Activated CD4-positive, CD25-positive, alpha-beta regulatory T cell treated with anti-CD3 and anti-CD28 coated beads, Interleukin-2, amount 50 U/mL, for 24 hours (primary cell): ENCODE measurements around the gene ANKRD63.

ENCODE experiments used
- ATAC-seq, 2 donors: fragments of 150-1000 bp; cut with Tn5 transposase; one replicate each; pipeline ENCODE4 v1.10.0; 2021; ENCODE audit warnings: mild to moderate bottlenecking in 1 of 2, moderate library complexity in 1 of 2

The ANKRD63 gene

DNA sequence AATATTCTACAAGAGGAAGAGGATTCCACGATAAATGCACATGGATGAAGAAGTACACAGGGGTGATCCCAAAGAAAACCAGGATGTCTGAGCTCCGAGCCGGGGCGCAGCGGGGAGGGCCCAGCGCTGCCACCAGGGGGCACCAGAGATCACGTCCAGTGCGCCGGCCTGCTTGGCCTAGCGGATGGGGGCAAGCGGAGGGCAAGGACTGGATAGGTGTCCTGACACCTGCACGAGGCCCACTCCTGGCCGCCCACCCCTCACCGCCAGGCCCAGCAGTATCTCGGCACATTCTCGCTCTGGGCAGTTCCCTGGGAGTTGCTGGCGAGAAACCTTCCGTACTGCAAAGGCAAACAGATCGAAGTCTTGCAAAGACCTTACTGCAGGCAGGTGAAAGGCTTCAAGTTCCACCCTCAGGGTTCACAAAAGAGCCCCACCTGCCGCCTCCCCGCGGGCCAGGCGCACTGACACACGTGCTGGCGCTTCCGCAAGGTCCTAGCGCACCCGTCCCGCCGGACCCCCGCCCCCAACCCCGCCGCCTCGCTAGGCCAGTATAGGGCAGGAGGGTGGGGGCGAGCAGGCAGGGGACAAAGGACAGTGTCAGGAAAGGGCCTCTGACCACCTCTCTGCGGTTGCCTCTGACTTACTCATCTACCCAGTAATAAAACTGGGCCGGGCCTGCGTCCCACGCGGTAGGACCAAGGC lies 3.3 kb downstream of the ANKRD63 start:
- ATAC-seq: no peak

DNA sequence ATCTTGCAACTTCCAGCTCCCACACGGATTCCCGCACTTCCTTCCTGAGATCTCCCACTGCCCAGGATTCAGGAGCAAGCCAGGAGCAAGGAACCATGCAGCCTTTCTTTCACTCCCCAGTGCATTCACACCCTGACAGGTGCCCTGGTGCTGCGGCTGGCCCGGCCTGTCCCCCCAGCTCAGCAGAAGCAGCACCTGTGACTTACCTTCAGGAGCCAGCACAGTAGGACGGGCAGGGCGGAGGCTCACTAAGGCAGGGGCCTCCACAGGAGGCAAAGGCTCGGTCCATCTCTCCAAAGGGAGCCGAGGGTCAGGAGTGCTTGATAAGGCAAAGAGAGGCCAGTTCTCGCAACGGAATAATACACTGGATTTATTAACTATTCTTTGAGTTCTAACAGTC lies 4.8 kb downstream of the ANKRD63 start:
- no peak for ATAC-seq

DNA sequence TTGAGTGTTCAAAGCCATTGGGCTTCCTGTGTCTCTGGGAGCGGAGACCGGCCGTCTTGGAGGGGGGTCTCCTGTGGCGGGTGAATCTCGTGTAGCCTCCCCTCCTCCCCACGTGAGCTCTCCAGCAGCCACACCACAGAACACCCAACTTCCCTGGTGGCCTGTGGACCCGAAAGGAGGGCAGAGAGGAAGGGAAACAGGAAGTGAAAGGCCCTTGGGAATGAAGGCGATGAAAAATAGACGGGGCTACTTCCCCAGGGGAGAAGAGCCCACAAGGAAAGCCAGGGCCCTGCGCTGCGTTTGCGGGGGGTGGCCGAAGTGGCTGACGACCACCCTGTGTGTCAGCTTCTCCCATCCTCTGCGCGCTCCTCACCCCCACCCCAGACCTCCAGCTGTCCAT lies 5.4 kb downstream of the ANKRD63 start:
- no peak for ATAC-seq

DNA sequence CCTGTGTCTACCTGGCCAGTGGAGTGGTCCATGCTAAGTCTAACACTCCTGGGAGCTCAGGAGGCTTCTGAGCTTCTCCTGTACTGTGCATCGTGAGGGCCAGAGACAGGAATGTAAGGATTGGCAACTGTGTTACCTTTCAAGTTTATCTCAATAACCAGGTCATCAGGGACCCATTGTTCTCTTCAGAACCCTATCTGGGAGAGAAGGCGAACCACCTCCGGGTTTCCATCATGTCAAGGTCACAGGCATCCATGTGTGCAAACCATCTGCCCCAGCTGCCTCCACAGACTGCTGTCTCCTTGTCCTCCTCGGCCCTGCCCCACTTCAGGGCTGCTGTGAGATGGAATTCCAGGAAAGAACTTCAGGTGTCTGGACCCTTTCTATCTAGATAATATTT lies 5.9 kb downstream of the ANKRD63 start:
- ATAC-seq: no peak

DNA sequence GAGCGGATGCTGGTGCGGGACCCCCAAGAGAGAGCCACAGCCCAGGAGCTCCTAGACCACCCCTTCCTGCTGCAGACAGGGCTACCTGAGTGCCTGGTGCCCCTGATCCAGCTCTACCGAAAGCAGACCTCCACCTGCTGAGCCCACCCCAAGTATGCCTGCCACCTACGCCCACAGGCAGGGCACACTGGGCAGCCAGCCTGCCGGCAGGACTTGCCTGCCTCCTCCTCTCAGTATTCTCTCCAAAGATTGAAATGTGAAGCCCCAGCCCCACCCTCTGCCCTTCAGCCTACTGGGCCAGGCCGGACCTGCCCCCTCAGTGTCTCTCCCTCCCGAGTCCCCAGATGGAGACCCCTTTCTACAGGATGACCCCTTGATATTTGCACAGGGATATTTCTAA lies 6.9 kb downstream of the ANKRD63 start:
- no peak for ATAC-seq

DNA sequence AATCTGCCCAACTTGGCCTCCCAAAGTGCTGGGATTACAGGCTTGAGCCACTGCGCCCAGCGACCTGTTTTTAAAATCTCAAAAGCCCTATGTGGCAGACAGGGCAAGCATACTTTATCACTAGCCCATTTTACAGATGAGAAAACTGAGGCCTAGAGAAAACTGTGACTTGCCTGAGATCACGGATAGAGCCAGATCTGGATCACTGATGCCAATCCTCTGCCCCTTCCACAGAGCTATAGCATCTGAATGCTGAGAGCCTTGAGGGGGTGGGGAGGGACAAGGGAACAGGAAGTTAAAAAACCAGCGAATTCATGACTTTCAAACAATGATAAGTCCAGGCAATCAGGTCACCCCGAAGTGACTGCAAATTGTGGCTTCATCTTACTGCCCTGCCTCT lies 7.3 kb downstream of the ANKRD63 start:
- no peak for ATAC-seq

DNA sequence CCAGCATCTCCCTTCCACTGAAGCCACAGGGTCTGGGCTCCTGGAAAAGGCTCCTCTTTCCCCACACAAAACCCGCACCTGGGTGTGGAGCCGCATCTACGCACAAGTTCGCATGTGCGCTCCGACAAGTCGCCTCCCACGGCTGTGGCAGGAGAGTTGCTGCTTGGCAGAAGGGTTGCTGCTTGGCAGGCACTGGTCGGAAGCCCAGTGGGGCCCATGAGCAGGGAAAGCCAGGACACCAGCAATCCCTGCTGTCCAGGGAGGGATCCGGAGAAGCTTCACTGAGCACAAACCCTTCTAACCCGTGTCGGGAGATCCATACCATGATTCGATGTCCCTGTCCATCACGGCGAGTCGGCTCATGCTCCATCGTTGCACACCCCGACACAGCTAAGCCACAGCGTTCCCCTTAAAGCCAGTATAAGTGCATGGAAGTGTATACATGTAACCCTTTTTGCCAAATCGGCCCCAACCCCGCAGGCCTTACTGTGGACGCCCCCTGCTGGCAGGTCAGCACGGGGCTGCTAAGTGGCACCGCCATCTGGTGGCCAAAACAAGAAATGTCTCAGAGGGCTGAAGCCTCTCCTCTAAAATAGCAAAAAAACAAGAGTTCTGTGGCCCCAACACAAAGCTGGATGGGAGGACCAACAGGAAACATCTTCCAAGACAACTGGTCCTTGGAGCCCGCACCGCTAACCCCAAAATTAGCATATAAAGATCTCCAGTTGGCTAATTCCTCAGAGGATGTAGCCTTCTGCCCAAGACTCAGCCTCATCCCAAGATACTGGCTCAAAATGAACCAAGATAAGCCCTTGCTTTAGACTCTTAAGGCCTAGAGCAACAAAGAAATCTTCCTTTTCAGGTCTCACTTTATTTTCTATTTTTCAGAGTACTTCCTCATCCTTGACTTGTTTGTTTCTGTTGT lies 8.3 kb downstream of the ANKRD63 start:
- ATAC-seq: peak; percentile 71 to 73

DNA sequence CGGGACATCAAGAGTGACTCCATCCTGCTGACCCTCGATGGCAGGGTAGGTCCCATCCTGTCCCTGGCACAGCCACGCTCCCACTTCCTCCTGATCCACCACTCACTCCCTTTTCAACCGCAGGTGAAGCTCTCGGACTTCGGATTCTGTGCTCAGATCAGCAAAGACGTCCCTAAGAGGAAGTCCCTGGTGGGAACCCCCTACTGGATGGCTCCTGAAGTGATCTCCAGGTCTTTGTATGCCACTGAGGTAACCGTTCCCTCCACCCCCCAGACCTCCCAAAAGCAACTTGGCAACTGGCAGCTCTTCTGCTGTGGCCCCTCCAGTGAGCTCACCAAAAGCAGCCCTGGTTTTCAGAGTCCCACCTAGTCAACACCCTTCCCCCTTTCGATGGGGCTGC lies 9.4 kb downstream of the ANKRD63 start:
- ATAC-seq: no peak

DNA sequence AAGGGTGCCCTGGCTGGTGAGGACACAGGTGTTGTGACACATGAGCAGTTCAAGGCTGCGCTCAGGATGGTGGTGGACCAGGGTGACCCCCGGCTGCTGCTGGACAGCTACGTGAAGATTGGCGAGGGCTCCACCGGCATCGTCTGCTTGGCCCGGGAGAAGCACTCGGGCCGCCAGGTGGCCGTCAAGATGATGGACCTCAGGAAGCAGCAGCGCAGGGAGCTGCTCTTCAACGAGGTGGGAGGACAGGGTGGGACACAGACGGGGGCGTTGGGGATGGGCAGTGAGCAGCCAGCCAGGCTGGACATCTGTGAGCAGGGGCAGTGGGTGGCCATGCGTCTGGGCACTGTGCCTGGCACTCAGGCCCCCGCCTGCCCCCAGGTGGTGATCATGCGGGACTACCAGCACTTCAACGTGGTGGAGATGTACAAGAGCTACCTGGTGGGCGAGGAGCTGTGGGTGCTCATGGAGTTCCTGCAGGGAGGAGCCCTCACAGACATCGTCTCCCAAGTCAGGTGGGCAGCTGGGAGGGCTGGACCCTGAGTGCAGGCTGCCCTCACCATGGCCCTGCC lies 10.3 kb downstream of the ANKRD63 start:
- no peak for ATAC-seq

DNA sequence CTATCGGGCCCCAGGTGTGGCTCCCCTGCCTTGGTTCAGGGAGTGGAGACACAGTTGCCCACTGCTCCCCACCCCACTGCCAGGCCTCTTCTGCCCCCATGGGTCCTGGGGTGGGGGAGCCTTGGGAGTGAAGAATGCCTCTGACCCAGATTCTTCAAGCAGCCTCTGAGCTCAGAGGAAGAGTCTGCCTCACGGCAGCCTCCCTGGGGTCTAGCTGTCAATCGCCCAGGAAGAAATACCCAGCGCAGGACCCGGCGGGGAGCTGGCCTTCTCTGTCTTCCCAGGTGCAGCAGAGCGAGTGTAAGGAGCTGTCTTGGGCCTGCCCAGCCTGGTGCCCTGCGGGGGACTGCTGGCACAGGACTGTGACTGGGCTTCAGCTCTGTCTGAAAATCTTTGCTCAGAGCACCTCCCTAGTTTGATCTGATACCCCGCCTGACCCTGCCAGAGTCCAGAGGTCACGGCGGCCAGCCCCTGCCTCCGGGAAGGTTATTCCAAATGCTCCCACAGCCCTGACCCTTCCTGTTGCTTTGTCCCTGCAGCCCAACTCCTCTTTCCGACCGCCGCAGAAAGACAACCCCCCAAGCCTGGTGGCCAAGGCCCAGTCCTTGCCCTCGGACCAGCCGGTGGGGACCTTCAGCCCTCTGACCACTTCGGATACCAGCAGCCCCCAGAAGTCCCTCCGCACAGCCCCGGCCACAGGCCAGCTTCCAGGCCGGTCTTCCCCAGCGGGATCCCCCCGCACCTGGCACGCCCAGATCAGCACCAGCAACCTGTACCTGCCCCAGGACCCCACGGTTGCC lies 11.0 kb downstream of the ANKRD63 start:
- no peak for ATAC-seq

DNA sequence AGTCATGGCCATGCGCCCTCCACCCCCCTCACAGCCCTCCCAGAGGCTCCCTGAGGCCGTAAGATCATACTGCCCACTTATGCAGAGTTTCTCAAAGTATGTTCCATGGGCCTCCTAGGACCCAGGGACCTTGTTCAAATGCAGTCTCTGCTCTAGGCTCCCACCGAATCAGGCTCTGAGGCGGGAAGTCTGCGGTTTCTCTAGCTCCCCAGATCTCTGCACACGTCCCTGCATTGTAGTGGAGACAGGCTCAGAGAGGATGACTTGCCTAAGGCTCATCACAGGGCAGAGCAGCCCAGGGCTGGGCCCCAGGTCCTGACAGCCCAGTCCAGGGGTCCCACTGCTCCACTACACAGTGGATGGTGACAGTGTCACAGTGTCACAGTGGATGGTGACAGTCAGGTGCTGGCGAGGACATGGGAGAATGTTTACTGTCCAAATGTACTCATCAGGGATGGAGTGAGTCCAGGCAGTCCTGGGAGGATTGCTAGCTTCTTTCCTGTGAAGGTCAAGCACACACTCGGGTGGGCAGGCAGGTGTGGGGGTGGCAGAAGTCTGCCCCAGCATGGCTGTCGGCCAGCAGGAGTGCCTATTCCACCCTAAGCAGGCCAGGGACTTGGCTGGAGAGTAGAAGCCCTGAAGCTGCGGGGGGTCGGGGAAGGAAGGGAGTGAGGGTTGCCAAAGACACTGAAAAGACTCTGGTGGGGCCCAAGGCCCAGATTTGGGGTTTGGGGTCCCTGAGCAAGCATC lies 12.4 kb downstream of the ANKRD63 start:
- no peak for ATAC-seq

DNA sequence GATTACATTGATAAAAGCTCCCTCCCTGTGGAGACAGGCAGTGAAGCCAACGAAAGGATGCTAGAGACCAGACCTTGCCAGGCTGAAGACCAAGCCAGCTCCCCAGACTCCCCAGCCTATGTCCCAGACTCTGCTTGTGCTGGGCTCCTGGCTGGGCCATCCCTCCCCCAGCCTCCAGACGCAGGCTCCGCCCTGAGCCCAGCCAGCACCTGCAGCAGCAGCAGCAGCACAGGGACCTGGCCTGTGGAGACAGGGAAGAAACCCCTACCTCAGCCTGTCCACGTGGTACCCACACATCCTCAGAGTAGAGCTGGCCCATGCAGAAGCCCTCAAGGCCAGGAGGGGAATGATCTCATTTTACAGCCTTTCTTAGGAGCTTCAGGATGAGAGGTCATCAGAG lies 13.3 kb downstream of the ANKRD63 start:
- ATAC-seq: no peak

DNA sequence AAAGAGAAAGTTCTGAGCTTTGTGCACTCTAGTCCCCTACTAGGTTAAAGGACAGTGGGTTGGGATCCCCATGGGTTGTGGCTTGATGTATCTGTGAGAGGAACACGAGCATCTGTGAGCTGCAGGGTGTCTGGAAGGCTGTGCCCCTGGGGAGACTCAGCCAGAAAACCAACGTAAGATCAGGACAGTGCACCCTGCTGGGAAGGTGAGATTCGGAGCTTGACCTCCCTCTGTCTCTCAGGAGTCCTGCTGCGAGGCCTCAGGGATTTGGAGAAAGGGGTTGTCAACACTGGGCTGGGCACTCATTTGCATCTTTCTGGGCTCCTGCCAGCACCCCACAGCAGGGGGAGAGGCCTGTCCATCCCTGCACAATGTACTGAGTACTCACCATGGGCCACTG lies 15.2 kb downstream of the ANKRD63 start:
- ATAC-seq: no peak

DNA sequence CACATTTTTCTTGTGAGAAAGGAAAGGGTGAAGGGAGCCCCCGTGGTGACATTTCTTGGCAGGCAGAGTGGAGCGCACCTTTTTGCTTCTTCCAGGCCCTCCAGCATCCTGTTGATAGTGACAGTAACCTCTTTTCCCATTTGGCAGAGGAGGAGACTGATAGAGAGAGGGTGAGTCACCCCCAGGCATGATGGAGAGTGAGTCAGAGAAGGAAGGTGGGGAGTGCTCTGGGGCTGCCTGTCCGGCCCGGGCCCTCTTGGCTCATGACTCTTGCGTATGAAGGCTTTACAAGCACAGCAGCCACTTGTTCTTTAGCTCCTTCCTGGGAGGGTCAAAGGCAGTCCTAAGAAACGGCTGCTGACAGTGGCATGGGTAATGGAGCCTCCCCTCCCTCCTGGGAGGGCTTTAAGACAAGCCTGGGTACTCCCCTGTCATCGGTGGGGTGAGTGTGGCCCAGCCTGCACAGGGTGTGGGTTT lies 16.0 kb downstream of the ANKRD63 start:
- ATAC-seq: peak in 1 of 2 donors; percentile 52

DNA sequence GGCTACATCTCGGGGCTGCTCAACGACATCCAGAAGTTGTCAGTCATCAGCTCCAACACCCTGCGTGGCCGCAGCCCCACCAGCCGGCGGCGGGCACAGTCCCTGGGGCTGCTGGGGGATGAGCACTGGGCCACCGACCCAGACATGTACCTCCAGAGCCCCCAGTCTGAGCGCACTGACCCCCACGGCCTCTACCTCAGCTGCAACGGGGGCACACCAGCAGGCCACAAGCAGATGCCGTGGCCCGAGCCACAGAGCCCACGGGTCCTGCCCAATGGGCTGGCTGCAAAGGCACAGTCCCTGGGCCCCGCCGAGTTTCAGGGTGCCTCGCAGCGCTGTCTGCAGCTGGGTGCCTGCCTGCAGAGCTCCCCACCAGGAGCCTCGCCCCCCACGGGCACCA lies 17.0 kb downstream of the ANKRD63 start:
- no peak for ATAC-seq

DNA sequence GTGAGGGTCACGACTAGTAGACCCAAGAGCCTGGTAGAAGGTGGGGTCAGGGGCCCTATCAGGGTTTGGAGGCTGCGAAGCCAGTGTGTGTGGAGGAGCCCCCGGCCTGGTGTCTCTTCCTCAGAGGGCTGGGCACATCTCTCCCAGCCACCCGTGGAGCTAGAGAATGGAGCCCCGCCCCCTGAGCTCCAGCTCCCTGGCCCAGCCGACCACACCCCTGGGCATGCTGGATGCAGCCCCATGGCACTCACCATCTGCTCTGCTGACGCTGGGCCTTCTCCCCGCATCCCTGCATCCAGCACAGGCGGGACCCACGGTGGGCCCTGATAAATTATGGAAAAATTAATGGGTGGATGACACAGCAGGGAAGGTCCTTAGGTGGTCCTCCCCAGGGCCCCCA lies 17.5 kb downstream of the ANKRD63 start:
- ATAC-seq: no peak

DNA sequence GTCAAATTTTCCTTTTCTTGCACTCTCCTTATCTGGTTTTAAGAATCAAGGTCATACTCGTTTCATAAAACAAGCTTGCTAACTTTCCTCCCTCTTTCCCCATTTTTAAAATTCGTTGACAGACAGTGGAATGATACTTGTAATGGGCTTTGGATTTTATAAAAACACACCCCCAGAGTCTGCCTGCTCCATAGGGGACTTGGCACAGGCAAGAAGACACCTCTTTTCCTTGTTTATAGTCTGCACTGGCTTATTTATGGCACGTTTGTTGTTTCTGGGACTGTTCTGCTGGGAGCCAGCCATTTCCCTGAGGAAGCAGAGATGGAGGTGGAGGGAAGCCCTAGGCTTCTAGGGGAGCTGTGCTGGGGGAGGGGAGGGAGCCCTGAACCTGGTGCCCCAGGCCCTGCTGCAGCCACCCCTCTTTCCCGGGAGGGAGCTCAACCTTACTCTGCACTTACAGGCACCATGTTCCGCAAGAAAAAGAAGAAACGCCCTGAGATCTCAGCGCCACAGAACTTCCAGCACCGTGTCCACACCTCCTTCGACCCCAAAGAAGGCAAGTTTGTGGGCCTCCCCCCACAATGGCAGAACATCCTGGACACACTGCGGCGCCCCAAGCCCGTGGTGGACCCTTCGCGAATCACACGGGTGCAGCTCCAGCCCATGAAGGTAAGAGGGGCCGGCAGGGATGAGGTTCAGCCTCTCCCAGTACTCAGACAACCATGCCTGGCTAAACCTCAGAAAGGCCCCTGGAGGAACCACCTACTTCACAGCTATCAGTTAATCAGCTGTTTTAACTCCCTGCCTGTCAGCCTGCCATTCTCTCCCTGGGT lies 18.3 kb downstream of the ANKRD63 start:
- ATAC-seq: no peak

DNA sequence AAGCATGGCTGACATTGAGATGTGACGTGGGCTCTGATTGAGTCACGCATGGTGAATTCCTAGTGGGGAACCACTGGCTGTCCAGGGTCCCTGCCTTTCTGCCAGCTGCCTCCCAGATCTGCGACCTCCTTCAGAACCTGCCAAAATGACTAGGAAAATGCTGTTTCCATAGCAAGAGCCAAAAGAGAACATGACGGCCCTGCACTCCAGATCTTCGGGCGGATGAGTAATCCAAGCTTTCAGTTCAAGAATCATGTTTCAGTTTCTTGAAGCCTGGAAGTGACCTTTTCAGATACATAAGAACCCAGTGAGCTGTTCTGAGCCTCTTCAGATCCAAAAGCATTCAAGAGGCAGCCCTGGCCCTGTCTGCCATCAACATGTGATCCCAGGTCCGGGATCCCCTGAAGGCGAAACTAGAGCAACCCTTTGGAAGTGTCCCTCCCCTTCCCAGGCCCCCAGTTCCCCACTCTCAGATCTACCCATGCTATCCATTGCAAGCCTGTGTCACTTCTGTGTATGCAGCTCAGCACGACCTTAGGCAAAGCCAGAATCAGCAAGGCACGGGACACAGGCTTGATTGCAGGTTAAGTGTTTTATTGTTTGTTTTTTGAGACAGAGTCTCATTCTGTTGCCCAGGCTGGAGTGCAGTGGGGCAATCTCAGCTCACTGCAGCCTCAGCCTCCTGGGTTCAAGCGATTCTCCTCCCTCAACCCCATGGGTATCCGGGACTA lies 19.7 kb downstream of the ANKRD63 start:
- peak in 1 of 2 donors; percentile 21 for ATAC-seq

DNA sequence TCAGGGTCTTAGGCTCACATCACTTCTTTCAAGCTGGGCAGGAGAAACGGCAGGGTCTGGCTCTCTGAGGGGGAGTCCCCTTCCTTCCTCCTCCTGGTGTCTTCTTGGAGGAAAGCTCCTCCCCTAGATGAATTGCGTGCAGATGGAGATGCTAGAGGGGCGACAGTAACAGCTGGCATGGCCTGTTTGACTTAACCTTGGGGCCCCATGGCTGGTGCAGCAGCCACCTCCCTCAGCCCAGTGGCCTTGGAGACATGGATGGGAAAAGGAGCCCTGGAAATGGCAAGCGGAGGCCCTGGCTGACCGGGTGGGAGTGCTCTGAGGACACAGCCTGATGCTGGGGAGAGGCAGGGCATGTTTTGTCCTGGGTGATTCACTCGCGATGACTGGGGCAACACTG lies 23.8 kb downstream of the ANKRD63 start:
- ATAC-seq: no peak

DNA sequence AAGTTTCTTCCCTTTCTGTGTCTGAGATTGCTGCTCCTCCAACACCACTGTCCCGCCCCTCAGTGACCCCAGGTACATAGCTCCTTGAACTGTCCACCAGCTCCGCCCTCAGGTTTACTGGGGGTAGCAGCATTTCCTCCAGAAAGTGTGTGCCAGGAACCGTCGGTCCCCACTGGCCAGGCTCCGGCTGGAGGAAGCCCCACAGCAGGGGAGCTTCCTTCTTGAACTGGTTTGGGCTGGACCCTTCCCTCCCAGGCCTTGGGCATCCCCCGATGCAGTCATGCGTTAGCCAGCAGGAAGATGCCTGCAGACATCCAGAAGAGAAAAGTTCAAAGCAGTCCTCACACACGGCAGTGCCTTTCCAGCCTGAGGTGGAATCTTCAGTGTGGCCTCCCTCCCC lies 24.3 kb downstream of the ANKRD63 start:
- ATAC-seq: no peak
